Measurements from ENCODE around the gene RASGEF1B.

RASGEF1B gene

DNA sequence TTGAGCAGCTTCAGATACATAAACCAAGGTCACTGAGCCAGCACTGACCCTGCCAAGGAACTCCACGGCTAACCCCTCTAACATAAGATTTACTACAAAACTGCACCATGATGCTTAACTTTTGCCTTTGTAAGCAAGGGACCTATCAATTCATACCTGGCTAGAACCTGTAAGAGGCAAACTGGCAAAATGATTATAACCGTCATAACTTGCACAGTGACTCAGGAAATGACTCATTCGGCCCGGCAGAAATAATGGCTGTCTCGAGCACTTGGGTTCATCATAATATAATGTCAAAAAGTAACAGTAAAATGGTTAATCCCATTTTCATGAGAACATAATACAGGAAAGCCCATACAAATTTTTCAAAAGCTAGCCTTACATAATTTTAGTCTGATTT, 17.2 kb downstream of the RASGEF1B start:
- H3K9me3 ChIP-seq (ENCODE audit: control insufficient read depth in 2 of 2, low read length in 2 of 2), result no peaks in the 10 kb centered on the region
- no peak overlapping the region for H3K27ac ChIP-seq (ENCODE audit: low read depth in 2 of 2, low read length in 2 of 2)
- no peak overlapping the region for H3K4me3 ChIP-seq (ENCODE audit: low read length in 2 of 2)
- H3K36me3 ChIP-seq (ENCODE audit: control insufficient read depth in 2 of 2, insufficient read depth in 2 of 2, low read length in 2 of 2), result peaks cover 27 to 39% of the 10 kb centered on the region in 2 donors
- H3K27me3 ChIP-seq (ENCODE audit: control insufficient read depth in 2 of 2, insufficient read depth in 2 of 2, low read length in 2 of 2), result no peaks in the 10 kb centered on the region
- H3K9ac ChIP-seq (ENCODE audit: low read depth in 1 of 2, low read length in 2 of 2), result no peak overlapping the region
- peaks cover 2 to 3% of the 10 kb centered on the region in 2 donors for H3K4me1 ChIP-seq (ENCODE audit: control insufficient read depth in 2 of 2, insufficient read depth in 2 of 2, low read length in 2 of 2)

GRCh38 chr4:81453024-81453423, 18.7 kb downstream of the RASGEF1B start:
- Histone ChIP-seq H3K36me3 (ENCODE audit: control insufficient read depth in 2 of 2, insufficient read depth in 2 of 2, low read length in 2 of 2) (peaks cover 25 to 34% of the 10 kb centered on the region in 2 donors), H3K9ac (ENCODE audit: low read depth in 1 of 2, low read length in 2 of 2) (no peak overlapping the region), H3K27me3 (ENCODE audit: control insufficient read depth in 2 of 2, insufficient read depth in 2 of 2, low read length in 2 of 2) (no peaks in the 10 kb centered on the region), H3K4me3 (ENCODE audit: low read length in 2 of 2) (no peak overlapping the region), H3K4me1 (ENCODE audit: control insufficient read depth in 2 of 2, insufficient read depth in 2 of 2, low read length in 2 of 2) (peaks cover 2 to 3% of the 10 kb centered on the region in 2 donors), H3K27ac (ENCODE audit: low read depth in 2 of 2, low read length in 2 of 2) (no peak overlapping the region), H3K9me3 (ENCODE audit: control insufficient read depth in 2 of 2, low read length in 2 of 2) (no peaks in the 10 kb centered on the region)

DNA sequence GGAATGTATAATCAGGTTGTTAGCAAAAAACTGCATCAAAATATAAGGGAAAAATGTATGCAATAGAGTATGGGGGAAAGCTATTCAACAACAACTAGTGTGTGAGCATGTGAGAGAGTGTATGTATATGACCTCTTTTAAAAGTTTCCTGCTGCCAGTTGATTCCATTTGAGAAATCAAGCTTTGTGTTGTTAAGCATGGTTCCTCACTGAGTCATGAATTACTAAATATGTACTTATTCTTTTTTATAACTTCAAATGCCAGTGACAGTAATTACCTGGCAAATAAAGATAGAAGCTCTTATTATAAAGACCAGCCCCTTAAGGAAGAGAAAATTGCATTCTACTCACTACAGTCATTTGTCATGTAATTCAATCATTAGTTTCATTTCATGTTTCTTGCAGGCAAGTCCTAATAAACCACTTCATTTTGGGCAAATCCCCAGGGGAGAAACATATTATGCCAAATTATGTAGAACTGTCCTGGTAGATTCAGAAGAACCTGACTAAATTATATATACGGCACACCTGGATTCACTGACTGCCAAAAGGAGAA, 19.2 kb downstream of the RASGEF1B start:
- Histone ChIP-seq H3K9me3 (ENCODE audit: control insufficient read depth in 2 of 2, low read length in 2 of 2) (no peaks in the 10 kb centered on the region), H3K4me1 (ENCODE audit: control insufficient read depth in 2 of 2, insufficient read depth in 2 of 2, low read length in 2 of 2) (peaks cover 2 to 3% of the 10 kb centered on the region in 2 donors), H3K9ac (ENCODE audit: low read depth in 1 of 2, low read length in 2 of 2) (no peak overlapping the region), H3K4me3 (ENCODE audit: low read length in 2 of 2) (no peak overlapping the region), H3K27ac (ENCODE audit: low read depth in 2 of 2, low read length in 2 of 2) (no peak overlapping the region), H3K27me3 (ENCODE audit: control insufficient read depth in 2 of 2, insufficient read depth in 2 of 2, low read length in 2 of 2) (no peaks in the 10 kb centered on the region), H3K36me3 (ENCODE audit: control insufficient read depth in 2 of 2, insufficient read depth in 2 of 2, low read length in 2 of 2) (peaks cover 23 to 33% of the 10 kb centered on the region in 2 donors)

GRCh38 chr4:81449015-81449414, 22.7 kb downstream of the RASGEF1B start:
- Histone ChIP-seq H3K9ac (ENCODE audit: low read depth in 1 of 2, low read length in 2 of 2) (no peak overlapping the region), H3K36me3 (ENCODE audit: control insufficient read depth in 2 of 2, insufficient read depth in 2 of 2, low read length in 2 of 2) (peaks cover 29 to 44% of the 10 kb centered on the region in 2 donors), H3K9me3 (ENCODE audit: control insufficient read depth in 2 of 2, low read length in 2 of 2) (no peaks in the 10 kb centered on the region), H3K27ac (ENCODE audit: low read depth in 2 of 2, low read length in 2 of 2) (no peak overlapping the region), H3K4me3 (ENCODE audit: low read length in 2 of 2) (no peak overlapping the region), H3K4me1 (ENCODE audit: control insufficient read depth in 2 of 2, insufficient read depth in 2 of 2, low read length in 2 of 2) (peaks cover 0 to 3% of the 10 kb centered on the region in 2 donors), H3K27me3 (ENCODE audit: control insufficient read depth in 2 of 2, insufficient read depth in 2 of 2, low read length in 2 of 2) (no peaks in the 10 kb centered on the region)

DNA sequence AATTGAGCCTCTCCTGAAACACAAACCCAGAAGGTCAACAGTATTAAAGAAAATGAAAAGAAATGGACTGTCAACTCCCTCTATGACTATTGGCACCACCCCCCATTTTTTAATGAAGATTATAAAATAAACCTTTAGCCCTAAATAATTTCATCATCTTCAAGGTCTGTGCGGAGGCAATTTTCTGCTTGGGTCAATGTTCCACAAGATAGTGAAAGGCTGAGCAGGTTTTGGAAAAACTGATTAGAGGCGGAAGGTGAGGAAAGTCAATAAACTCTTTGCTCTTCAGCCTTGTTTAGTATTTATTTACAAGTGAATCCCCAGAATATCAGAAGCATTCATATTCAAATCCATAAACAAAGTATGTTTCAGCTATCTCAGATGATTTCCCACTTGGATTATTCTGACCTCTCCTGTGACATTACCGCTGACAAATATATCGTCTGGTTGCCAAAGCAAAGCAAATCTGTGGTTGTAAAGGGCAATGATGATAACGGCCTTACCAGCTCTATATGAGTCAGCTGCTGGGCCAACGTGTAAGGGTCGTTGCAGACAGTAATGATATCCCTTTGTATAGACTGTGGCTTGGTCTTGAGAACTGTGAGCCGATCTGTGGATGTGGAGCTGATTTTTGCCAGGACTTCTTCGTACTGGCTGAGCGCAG, 24.0 kb downstream of the RASGEF1B start:
- Histone ChIP-seq H3K9me3 (ENCODE audit: control insufficient read depth in 2 of 2, low read length in 2 of 2) (no peaks in the 10 kb centered on the region), H3K36me3 (ENCODE audit: control insufficient read depth in 2 of 2, insufficient read depth in 2 of 2, low read length in 2 of 2) (peaks cover 35 to 51% of the 10 kb centered on the region in 2 donors), H3K27me3 (ENCODE audit: control insufficient read depth in 2 of 2, insufficient read depth in 2 of 2, low read length in 2 of 2) (no peaks in the 10 kb centered on the region), H3K4me1 (ENCODE audit: control insufficient read depth in 2 of 2, insufficient read depth in 2 of 2, low read length in 2 of 2) (peaks cover 0 to 3% of the 10 kb centered on the region in 2 donors), H3K4me3 (ENCODE audit: low read length in 2 of 2) (no peak overlapping the region), H3K9ac (ENCODE audit: low read depth in 1 of 2, low read length in 2 of 2) (no peak overlapping the region), H3K27ac (ENCODE audit: low read depth in 2 of 2, low read length in 2 of 2) (no peak overlapping the region)

DNA sequence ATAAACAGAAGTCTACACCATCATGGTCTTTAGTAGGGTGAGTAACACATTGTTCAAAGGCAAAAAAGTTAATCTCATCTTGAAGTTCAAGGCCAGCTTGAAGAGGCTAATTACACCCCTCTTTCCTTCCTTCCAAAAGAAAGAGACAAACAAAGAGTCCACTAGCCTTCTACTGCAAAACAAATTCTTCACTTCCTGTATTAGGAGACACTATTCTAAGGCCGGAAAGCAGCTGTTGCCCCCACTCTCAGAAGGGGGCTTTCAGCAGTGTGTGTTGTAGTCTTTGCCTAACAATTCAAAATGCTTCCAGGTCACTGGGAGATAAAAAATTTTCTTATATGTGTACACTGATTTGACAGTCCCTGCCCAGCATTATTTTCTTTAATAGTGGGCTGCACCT, 25.1 kb downstream of the RASGEF1B start:
- H3K4me3 ChIP-seq (ENCODE audit: low read length in 2 of 2), result no peak overlapping the region
- H3K4me1 ChIP-seq (ENCODE audit: control insufficient read depth in 2 of 2, insufficient read depth in 2 of 2, low read length in 2 of 2), result no peaks in the 10 kb centered on the region
- H3K9ac ChIP-seq (ENCODE audit: low read depth in 1 of 2, low read length in 2 of 2), result no peak overlapping the region
- H3K9me3 ChIP-seq (ENCODE audit: control insufficient read depth in 2 of 2, low read length in 2 of 2), result no peaks in the 10 kb centered on the region
- H3K27me3 ChIP-seq (ENCODE audit: control insufficient read depth in 2 of 2, insufficient read depth in 2 of 2, low read length in 2 of 2), result no peaks in the 10 kb centered on the region
- H3K36me3 ChIP-seq (ENCODE audit: control insufficient read depth in 2 of 2, insufficient read depth in 2 of 2, low read length in 2 of 2), result peaks cover 40 to 58% of the 10 kb centered on the region in 2 donors
- no peak overlapping the region for H3K27ac ChIP-seq (ENCODE audit: low read depth in 2 of 2, low read length in 2 of 2)

GRCh38 chr4:81445196-81445595, 26.5 kb downstream of the RASGEF1B start:
- peaks cover 54% of the 10 kb centered on the region in 2 donors for H3K36me3 ChIP-seq (ENCODE audit: control insufficient read depth in 2 of 2, insufficient read depth in 2 of 2, low read length in 2 of 2)

GRCh38 chr4:81442484-81443085, 29.1 kb downstream of the RASGEF1B start:
- H3K36me3 ChIP-seq (ENCODE audit: control insufficient read depth in 2 of 2, insufficient read depth in 2 of 2, low read length in 2 of 2), result peaks cover 49 to 52% of the 10 kb centered on the region in 2 donors
- H3K27me3 ChIP-seq (ENCODE audit: control insufficient read depth in 2 of 2, insufficient read depth in 2 of 2, low read length in 2 of 2), result no peaks in the 10 kb centered on the region
- no peaks in the 10 kb centered on the region for H3K9me3 ChIP-seq (ENCODE audit: control insufficient read depth in 2 of 2, low read length in 2 of 2)
- peaks cover 0 to 3% of the 10 kb centered on the region in 2 donors for H3K4me1 ChIP-seq (ENCODE audit: control insufficient read depth in 2 of 2, insufficient read depth in 2 of 2, low read length in 2 of 2)
- no peak overlapping the region for H3K27ac ChIP-seq (ENCODE audit: low read depth in 2 of 2, low read length in 2 of 2)
- H3K4me3 ChIP-seq (ENCODE audit: low read length in 2 of 2), result no peak overlapping the region
- no peak overlapping the region for H3K9ac ChIP-seq (ENCODE audit: low read depth in 1 of 2, low read length in 2 of 2)

More at GRCh38 chr4:81445196-81445595, 26.5 kb downstream of the RASGEF1B start:
- Histone ChIP-seq H3K27me3 (ENCODE audit: control insufficient read depth in 2 of 2, insufficient read depth in 2 of 2, low read length in 2 of 2) (no peaks in the 10 kb centered on the region), H3K4me1 (ENCODE audit: control insufficient read depth in 2 of 2, insufficient read depth in 2 of 2, low read length in 2 of 2) (no peaks in the 10 kb centered on the region), H3K27ac (ENCODE audit: low read depth in 2 of 2, low read length in 2 of 2) (no peak overlapping the region), H3K9me3 (ENCODE audit: control insufficient read depth in 2 of 2, low read length in 2 of 2) (no peaks in the 10 kb centered on the region), H3K9ac (ENCODE audit: low read depth in 1 of 2, low read length in 2 of 2) (no peak overlapping the region), H3K4me3 (ENCODE audit: low read length in 2 of 2) (no peak overlapping the region)

DNA sequence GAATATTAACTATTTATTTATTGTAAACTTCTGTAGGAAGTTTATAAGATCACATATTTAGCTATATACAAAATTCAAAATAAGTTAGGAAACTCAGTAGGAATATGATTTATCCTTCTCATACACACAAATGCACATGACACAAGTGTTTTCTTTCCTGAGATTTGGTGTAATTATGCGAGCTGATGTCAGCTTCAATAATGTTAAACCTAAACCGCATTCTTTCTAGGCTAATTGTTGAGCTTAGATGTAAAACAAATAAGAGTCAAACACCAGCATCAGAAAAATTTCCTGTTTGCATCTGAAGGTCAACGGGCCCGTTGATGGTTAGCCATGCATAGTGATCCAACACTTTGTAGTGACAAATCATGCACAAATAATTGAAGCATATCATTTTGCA, 30.8 kb downstream of the RASGEF1B start:
- H3K36me3 ChIP-seq (ENCODE audit: control insufficient read depth in 2 of 2, insufficient read depth in 2 of 2, low read length in 2 of 2), result peaks cover 39 to 44% of the 10 kb centered on the region in 2 donors

DNA sequence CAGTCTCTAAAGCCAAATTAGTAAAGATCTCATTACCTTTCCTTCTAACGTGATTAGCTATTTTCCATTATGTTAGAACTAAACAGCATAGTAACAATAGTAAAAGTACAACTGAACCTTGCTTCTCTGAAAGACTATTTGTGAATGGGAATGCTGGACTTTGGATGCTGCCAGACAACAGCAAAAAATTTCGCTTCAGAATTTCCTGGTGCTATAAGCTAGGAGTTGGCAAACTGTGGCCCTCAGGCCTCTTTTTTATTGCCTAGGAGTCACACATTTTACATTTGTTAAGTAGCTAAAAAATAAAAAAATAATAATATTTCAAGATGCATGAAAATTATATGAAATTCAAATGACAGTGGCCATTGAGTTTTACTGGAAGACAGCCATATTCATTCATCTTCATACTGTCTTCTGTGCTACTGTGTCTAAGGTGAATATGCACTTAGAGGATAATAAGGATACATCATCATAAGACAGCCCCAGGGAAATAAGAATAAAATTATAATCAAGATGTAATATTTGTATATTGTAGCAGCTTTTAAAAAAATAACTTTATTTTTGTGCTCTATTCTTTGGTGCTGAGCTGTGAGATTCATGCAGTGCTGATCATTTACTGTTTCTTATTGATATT, 34.6 kb downstream of the RASGEF1B start:
- H3K4me1 ChIP-seq (ENCODE audit: control insufficient read depth in 2 of 2, insufficient read depth in 2 of 2, low read length in 2 of 2), result peaks cover 0 to 14% of the 10 kb centered on the region in 2 donors
- H3K9me3 ChIP-seq (ENCODE audit: control insufficient read depth in 2 of 2, low read length in 2 of 2), result no peaks in the 10 kb centered on the region
- H3K27ac ChIP-seq (ENCODE audit: low read depth in 2 of 2, low read length in 2 of 2), result peak overlapping the region in 1 of 2 donors; percentile 42
- no peak overlapping the region for H3K9ac ChIP-seq (ENCODE audit: low read depth in 1 of 2, low read length in 2 of 2)
- H3K4me3 ChIP-seq (ENCODE audit: low read length in 2 of 2), result no peak overlapping the region
- H3K27me3 ChIP-seq (ENCODE audit: control insufficient read depth in 2 of 2, insufficient read depth in 2 of 2, low read length in 2 of 2), result no peaks in the 10 kb centered on the region
- peaks cover 23 to 37% of the 10 kb centered on the region in 2 donors for H3K36me3 ChIP-seq (ENCODE audit: control insufficient read depth in 2 of 2, insufficient read depth in 2 of 2, low read length in 2 of 2)

More for the DNA sequence above, 30.8 kb downstream of the RASGEF1B start:
- Histone ChIP-seq H3K27me3 (ENCODE audit: control insufficient read depth in 2 of 2, insufficient read depth in 2 of 2, low read length in 2 of 2) (no peaks in the 10 kb centered on the region), H3K27ac (ENCODE audit: low read depth in 2 of 2, low read length in 2 of 2) (no peak overlapping the region), H3K4me1 (ENCODE audit: control insufficient read depth in 2 of 2, insufficient read depth in 2 of 2, low read length in 2 of 2) (peaks cover 0 to 14% of the 10 kb centered on the region in 2 donors), H3K9ac (ENCODE audit: low read depth in 1 of 2, low read length in 2 of 2) (no peak overlapping the region), H3K4me3 (ENCODE audit: low read length in 2 of 2) (no peak overlapping the region), H3K9me3 (ENCODE audit: control insufficient read depth in 2 of 2, low read length in 2 of 2) (no peaks in the 10 kb centered on the region)

All from mucosa of rectum (tissue), 2 donors.